ENCODE measurements around the gene GLG1. TPM values are rescaled to one million over a fixed set of nuclear protein-coding genes. Genes with fewer than 3 reads are reported as not detected.

GLG1 gene
- total RNA-seq, 1 experiment from 2014 or later: 237 TPM

DNA sequence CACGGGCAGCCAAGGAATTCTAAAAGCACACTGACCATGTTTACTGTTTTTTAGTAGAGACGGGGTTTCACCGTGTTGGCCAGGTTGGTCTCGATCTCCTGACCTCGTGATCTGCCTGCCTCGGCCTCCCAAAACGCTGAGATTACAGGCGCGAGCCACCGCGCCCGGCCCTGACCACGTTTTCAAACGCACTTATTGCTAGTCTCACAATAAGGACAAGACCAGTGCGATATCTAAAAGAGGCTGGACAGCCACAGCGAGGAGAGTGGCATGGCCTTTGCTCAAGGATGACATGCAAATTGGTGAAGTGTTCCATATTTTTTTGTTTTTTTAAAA, 150.7 kb downstream of the GLG1 start:
- H3K4me2 ChIP-seq (ENCODE audit: low read length): peak overlapping the region; percentile 5; the same call in 1 of the 2 replicates
- 0 out of 2 replicates have a peak, but pooled peaks have one; percentile 2 for ATAC-seq
- no peak for DNase-seq (ENCODE audit: low read depth, low spot score)
- no peak overlapping the region for H2AFZ ChIP-seq (ENCODE audit: low read depth, low read length, poor library complexity, severe bottlenecking)
- no peaks in the 10 kb centered on the region for H3K9me3 ChIP-seq (ENCODE audit: control insufficient read depth in 1 of 2, insufficient read depth in 1 of 2, low read depth in 1 of 2, low read length in 2 of 2)
- TF ChIP-seq FOSL1 (IDR thresholded peaks at IDR 0.05; ENCODE audit: low read depth) (no peak), ZBTB33 (IDR thresholded peaks at IDR 0.05; ENCODE audit: extremely low read depth, insufficient replicate concordance, low read length) (no peak), POLR2AphosphoS5 (IDR thresholded peaks at IDR 0.05; ENCODE audit: low read depth, low read length) (no peak), POLR2A (IDR thresholded peaks at IDR 0.05; ENCODE audit: borderline replicate concordance, extremely low read depth, insufficient read depth, insufficient read length) (no peak), JUND (IDR thresholded peaks at IDR 0.05) (no peak), ELF1 (IDR thresholded peaks at IDR 0.05; ENCODE audit: borderline replicate concordance, low read depth) (no peak), CBX3 (IDR thresholded peaks at IDR 0.05; ENCODE audit: low read depth) (no peak), ZNF274 (IDR thresholded peaks at IDR 0.05; ENCODE audit: low read depth, low read length) (no peak), EGR1 (IDR thresholded peaks at IDR 0.05; ENCODE audit: low read depth) (no peak), ATF3 (IDR thresholded peaks at IDR 0.05) (no peak)
- TF ChIP-seq, protein P1, sequence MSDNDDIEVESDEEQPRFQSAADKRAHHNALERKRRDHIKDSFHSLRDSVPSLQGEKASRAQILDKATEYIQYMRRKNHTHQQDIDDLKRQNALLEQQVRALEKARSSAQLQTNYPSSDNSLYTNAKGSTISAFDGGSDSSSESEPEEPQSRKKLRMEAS (IDR thresholded peaks at IDR 0.05): no peak
- H3K4me1 ChIP-seq (ENCODE audit: control insufficient read depth in 1 of 2, insufficient read depth in 2 of 2, low read length in 2 of 2): peaks cover 1 to 31% of the 10 kb centered on the region in 2 experiments; a peak in 3 of 4 replicates
- no peak overlapping the region for H3K4me3 ChIP-seq (replicated peaks in 1 of 2; ENCODE audit: low read depth in 1 of 2, low read length in 2 of 2)
- H4K20me1 ChIP-seq (ENCODE audit: insufficient read depth): no peaks in the 10 kb centered on the region
- POLR2A ChIA-PET: no interaction called here
- no peaks in the 10 kb centered on the region for H3K9me2 ChIP-seq (ENCODE audit: insufficient read depth)
- no peaks in the 10 kb centered on the region for H3K79me2 ChIP-seq (ENCODE audit: insufficient read depth, low read length)
- intact Hi-C loops (cut with micrococcal nuclease): no loop called here
- RAD21 ChIA-PET (ENCODE audit: low non-redundant PET in 1 of 2, low total read pairs in 2 of 2, uncharacterized antibody in 2 of 2, unreplicated experiment in 2 of 2): no interaction called here
- no peak overlapping the region for H3K9ac ChIP-seq (ENCODE audit: low read length)
- H3K27me3 ChIP-seq (ENCODE audit: insufficient read depth, low read length): no peaks in the 10 kb centered on the region
- peaks cover 32 to 38% of the 10 kb centered on the region in 2 experiments for H3K36me3 ChIP-seq (ENCODE audit: control insufficient read depth in 1 of 2, insufficient read depth in 2 of 2, low read length in 2 of 2)
- peak overlapping the region; percentile 37 for H3K27ac ChIP-seq (ENCODE audit: low read depth, low read length)
- no TSS peak for BruUV-seq (replicated peaks)
- CTCF ChIA-PET: no interaction called here
